Measurements from ENCODE around the gene MAK.

DNA sequence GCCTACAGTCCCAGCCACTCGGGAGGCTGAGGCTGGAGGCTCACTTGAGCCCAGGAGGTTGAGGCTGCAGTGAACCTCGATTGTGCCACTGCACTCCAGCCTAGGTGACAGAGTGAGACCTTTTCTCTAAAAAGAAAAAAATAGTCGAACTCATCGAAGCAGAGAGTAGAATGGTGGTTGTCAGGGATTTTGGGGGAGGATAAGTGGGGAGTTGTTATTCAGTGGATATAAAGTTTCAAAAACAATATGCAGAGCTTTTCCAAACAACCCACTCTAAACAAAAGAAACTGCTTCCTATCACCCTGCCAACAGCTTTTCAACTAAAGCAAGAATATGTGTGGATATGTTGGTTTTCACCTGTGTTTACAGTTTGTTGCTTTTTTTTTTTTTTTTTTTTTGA, 11.6 kb upstream of the MAK start:
- TF ChIP-seq SIN3A (IDR thresholded peaks at IDR 0.05; ENCODE audit: borderline replicate concordance, insufficient read depth, low read length) = no peak
- TF ChIP-seq, protein P1, sequence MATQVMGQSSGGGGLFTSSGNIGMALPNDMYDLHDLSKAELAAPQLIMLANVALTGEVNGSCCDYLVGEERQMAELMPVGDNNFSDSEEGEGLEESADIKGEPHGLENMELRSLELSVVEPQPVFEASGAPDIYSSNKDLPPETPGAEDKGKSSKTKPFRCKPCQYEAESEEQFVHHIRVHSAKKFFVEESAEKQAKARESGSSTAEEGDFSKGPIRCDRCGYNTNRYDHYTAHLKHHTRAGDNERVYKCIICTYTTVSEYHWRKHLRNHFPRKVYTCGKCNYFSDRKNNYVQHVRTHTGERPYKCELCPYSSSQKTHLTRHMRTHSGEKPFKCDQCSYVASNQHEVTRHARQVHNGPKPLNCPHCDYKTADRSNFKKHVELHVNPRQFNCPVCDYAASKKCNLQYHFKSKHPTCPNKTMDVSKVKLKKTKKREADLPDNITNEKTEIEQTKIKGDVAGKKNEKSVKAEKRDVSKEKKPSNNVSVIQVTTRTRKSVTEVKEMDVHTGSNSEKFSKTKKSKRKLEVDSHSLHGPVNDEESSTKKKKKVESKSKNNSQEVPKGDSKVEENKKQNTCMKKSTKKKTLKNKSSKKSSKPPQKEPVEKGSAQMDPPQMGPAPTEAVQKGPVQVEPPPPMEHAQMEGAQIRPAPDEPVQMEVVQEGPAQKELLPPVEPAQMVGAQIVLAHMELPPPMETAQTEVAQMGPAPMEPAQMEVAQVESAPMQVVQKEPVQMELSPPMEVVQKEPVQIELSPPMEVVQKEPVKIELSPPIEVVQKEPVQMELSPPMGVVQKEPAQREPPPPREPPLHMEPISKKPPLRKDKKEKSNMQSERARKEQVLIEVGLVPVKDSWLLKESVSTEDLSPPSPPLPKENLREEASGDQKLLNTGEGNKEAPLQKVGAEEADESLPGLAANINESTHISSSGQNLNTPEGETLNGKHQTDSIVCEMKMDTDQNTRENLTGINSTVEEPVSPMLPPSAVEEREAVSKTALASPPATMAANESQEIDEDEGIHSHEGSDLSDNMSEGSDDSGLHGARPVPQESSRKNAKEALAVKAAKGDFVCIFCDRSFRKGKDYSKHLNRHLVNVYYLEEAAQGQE (IDR thresholded peaks at IDR 0.05; ENCODE audit: insufficient read depth in 1 of 2, low read depth in 2 of 2, low read length in 2 of 2) = no peak
- no peak for TF ChIP-seq POLR2AphosphoS5 (IDR thresholded peaks at IDR 0.05; ENCODE audit: low read depth, low read length)

Measured in PFSK-1 (cell line).